Muscle of arm (tissue), 14 donors: Measurements from ENCODE around the gene ATOH8. TPM values are rescaled to one million over a fixed set of nuclear protein-coding genes. Genes with fewer than 3 reads are reported as not detected.
A peak's percentile ranks its signal among the peaks of the same experiment; 100 is the strongest.
"Not testable (repeated sequence)": the region's sequence is repeated elsewhere in the genome, so short reads cannot be mapped to it uniquely, and the experiment has no call there.

Source experiments
- DNase-seq: peaks from one replicate; pipeline ENCODE4 v3.0.0-alpha.2; 2013
- long read RNA-seq, 11 donors: transcript quantifications; one replicate each; lab custom pipeline, GENCODE V29; 2026
- polyA plus RNA-seq, 12 donors: library from polyadenylated mRNA; unstranded; fragments of 120-200 nt; gene quantifications; one replicate each; pipeline ENCODE4 v1.2.1, GENCODE V29; 2013; ENCODE audit not compliant: insufficient read length in 12 of 12

ATOH8 gene, protein sequence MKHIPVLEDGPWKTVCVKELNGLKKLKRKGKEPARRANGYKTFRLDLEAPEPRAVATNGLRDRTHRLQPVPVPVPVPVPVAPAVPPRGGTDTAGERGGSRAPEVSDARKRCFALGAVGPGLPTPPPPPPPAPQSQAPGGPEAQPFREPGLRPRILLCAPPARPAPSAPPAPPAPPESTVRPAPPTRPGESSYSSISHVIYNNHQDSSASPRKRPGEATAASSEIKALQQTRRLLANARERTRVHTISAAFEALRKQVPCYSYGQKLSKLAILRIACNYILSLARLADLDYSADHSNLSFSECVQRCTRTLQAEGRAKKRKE
- 10 to 100 TPM in 11 of 12 donors, not detected in 1; 11.4 to 29.5 (median 14.7) TPM for polyA plus RNA-seq
- long read RNA-seq, donor 1, partial matches to known transcripts, result 0 of 1 reads
- long read RNA-seq, donor 1, other reads (novel, unspliced or antisense), result 0 of 1 reads
- long read RNA-seq, donor 2, transcript ATOH8-201 (3 exons, 2,438 nt), result major isoform, 6 of 11 reads
- long read RNA-seq, donor 2, partial matches to known transcripts, result 5 of 11 reads
- long read RNA-seq, donor 2, other reads (novel, unspliced or antisense), result 0 of 11 reads
- long read RNA-seq, donor 3, transcript ATOH8-201 (3 exons, 2,438 nt), result major isoform, 5 of 12 reads
- long read RNA-seq, donor 3, partial matches to known transcripts, result 7 of 12 reads
- long read RNA-seq, donor 3, other reads (novel, unspliced or antisense), result 0 of 12 reads
- long read RNA-seq, donor 4, partial matches to known transcripts, result 0 of 2 reads
- long read RNA-seq, donor 4, other reads (novel, unspliced or antisense), result 0 of 2 reads
- long read RNA-seq, donor 5, transcript ATOH8-201 (3 exons, 2,438 nt), result major isoform, 11 of 11 reads
- long read RNA-seq, donor 5, partial matches to known transcripts, result 0 of 11 reads
- long read RNA-seq, donor 5, other reads (novel, unspliced or antisense), result 0 of 11 reads
- long read RNA-seq, donor 6, partial matches to known transcripts, result 0 of 2 reads
- long read RNA-seq, donor 6, other reads (novel, unspliced or antisense), result 0 of 2 reads
- long read RNA-seq, donor 7, partial matches to known transcripts, result 0 of 2 reads
- long read RNA-seq, donor 7, other reads (novel, unspliced or antisense), result 0 of 2 reads
- long read RNA-seq, donor 8, transcript ATOH8-201 (3 exons, 2,438 nt), result major isoform, 13 of 13 reads
- long read RNA-seq, donor 8, partial matches to known transcripts, result 0 of 13 reads
- long read RNA-seq, donor 8, other reads (novel, unspliced or antisense), result 0 of 13 reads
- long read RNA-seq, donor 9, partial matches to known transcripts, result 0 of 2 reads
- long read RNA-seq, donor 9, other reads (novel, unspliced or antisense), result 0 of 2 reads
- long read RNA-seq, donor 10, transcript ATOH8-201 (3 exons, 2,438 nt), result major isoform, 7 of 7 reads
- long read RNA-seq, donor 10, partial matches to known transcripts, result 0 of 7 reads
- long read RNA-seq, donor 10, other reads (novel, unspliced or antisense), result 0 of 7 reads
- long read RNA-seq, donor 11, transcript ATOH8-201 (3 exons, 2,438 nt), result major isoform, 5 of 5 reads
- long read RNA-seq, donor 11, partial matches to known transcripts, result 0 of 5 reads
- long read RNA-seq, donor 11, other reads (novel, unspliced or antisense), result 0 of 5 reads

DNA sequence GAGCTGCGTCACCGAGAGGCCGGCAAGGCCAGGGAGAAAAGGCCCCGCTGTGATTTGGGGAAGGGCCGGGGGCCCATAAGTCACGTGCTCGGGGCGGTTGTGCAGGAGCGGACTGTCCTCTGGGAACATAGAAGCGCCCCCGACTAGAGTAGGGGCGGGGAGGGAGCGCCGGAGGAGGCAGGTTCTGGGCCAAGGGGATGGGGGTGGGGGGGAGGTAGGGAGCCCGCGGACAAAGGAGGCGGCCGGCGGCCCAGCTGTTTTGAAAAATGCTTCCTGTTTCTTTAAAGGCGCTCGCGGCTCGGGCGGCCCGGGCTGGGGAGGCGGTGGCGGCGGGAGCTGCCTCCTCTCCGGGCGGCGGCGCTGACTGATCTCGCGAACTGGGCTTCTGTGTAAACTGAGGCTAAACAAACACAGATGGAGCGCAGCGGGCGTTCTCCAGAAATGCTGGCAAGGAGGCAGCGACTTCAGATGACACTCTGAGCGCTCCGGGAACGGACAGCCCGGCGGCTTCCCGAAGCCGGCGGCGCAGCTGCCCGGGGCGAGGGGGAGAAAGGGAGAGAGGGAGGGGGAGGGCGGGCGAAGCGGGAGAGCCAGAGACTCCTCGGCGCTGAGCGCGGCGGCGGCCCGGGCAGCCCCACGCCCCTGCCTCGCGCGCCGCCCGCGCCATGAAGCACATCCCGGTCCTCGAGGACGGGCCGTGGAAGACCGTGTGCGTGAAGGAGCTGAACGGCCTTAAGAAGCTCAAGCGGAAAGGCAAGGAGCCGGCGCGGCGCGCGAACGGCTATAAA lies at the start of gene ATOH8:
Gene ATOH8, plus strand, starts transcription at position 467 of the 788 bp plus-strand sequence. Its CDS starts 199 bp downstream, at position 666.
- DNase-seq, result peak; percentile 60

DNA sequence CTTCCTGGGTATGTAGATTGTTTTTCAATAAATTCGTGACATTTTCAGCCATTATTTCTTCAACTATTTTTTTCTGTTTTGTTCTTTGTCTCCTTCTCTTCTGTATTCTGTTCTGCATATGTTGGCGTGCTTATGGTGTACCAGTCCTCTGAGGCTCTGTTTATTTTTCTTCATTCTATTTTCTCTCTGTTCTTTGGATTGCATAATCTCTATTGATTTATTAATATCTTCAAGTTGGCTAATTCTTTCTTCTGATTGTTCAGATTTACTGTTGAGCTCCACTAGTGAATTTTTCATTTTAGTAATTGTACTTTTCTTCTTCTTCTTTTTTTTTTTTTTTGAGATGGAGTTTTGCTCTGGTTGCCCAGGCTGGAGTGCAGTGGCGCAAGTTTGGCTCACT lies 49.8 kb upstream of the ATOH8 start:
- DNase-seq, result no peak

DNA sequence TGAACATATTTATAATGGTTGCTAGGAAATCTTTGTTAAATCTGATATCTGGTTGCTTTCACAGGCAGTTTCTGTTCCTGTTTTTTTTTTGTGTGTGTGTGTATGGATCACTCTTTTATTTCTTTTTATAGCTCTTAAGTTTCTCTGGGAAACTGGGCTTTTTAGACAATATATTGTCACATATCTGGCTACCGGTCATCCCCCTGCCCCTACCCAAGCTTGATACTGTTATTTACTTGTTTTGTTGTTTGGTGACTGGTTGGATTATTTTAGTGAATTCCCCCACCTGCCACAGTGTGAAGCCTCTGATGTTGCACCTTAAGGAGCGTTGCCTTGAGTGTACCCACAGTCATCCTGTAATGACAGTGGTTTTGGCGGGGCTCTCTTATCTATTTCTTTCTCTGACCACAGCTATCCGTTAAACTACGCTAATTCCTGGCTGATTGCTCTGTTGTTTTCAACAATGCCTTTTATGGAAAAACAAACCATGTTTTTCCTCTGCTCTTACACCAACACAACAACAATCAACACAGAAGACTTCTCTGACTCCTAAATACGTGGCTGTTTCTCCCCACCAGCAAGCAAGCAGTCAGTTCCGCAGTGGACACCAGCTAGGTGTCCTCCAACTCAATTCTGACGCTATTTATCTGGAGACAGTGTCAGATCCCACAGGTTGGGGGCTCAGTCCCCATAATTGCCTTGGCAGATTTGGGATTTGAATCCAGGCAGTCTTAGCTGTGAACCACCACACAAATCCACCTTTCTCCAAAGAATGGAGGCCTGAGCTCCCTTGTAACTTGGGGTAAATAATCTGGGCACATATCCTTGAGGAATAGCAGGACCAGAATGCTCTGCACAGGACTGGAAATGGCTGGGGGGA lies 48.8 kb upstream of the ATOH8 start:
- DNase-seq, result no peak

DNA sequence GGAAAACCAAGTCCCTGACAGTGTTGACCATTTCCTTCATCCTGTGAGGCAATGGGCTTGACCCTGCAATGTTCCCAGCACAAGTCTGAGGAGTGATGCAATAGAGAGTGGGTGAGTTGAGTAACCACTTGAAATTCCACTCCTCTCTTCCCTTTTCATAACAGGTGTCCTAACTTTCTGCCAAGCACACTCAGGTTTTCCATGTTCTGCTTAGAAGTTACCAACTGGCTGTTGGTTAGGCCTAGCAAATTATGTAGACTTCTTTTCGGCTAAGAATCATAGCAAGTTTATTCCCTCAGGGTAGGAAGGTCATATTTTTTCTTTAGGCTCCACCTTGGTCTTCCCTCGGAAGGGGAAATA lies 48.1 kb upstream of the ATOH8 start:
- DNase-seq, result no peak

DNA sequence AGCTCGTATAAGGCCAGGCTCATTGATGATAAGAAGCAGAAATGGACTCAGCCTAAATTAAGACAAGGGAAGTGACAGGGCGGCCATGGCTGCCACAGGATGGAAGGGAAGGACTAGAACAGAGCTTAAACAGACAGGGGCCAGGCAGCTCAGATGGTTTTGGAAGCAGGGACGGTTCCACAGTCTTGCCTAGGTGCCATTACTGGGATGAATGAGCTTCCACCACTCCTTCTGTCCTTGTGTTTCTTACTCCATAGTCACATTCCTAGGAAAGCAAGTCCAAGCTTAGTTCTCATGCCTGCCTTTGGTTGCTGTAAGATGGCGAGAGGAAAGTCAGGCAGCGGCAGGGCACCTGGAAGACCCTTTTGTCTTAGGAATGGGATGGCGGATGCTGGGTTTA lies 47.7 kb upstream of the ATOH8 start:
- DNase-seq, result no peak

DNA sequence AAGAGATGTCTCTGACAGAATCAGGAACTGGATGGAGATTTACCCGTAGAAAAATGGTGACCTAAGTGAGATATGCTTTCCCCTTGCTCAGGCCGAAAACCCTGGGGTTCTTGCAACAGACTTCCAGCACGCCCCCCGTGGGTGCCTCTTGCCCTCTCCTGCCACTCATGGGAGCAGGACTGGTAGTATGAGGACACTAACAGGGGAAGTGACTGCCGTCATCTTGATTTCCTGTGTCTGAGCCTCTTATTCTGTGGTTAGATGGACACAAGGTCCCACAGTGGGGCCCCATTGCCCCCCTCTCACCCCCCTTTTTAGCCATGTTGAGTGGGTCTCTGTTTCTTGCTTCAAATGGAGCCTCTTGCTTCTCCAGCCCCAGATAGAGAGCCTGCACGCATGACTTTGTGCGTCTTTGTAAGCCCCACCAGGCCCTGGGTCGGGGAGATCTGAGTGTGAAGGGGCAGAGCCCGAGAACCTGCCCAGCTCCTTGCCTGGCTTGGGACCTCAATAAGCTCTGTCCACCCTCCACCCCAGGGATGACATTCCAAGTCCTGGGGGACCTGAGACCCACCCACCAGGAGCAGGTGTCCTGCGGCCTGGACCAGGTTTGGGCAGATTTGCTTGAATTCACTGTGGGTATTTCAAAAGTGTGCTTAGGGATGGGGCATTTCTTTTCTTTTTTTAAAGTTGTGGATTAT lies 47.0 kb upstream of the ATOH8 start:
- no peak for DNase-seq

DNA sequence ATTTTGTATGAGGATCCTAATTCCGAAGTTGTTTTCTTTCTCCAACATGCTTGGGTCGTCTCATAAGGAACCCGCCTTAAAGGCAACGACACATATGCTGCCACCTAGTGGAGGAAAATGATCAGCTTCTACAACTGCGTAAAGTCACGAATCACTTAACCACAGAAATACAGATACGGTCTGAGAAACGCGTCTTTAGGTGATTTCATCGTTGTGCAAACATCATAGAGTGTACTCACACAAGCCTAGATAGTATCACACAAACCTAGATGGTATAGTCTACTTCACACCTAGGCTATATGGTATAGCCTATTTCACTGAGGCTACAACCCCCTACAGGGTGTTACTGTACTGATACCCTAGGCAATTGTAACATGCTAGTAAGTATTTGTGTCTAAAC lies 46.5 kb upstream of the ATOH8 start:
- peak; percentile 80 for DNase-seq

DNA sequence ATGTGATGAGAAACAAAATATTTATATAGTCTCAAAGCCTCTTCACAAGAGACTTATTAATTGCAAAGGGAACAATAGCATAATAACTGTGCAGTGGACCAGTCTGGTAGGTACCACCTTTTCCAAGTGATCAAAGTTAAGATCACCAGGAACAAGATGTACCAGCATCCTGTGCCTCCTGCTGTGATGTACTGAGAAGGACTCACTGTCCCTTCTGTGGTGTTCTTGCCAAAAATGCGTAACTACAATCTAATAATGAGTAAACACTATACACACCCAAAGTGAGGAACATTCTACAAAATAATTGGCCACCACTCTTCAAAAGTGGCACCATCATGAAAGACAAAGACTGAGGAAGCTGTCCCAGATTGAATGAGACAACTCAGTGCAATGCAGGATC lies 45.1 kb upstream of the ATOH8 start:
- no peak for DNase-seq

DNA sequence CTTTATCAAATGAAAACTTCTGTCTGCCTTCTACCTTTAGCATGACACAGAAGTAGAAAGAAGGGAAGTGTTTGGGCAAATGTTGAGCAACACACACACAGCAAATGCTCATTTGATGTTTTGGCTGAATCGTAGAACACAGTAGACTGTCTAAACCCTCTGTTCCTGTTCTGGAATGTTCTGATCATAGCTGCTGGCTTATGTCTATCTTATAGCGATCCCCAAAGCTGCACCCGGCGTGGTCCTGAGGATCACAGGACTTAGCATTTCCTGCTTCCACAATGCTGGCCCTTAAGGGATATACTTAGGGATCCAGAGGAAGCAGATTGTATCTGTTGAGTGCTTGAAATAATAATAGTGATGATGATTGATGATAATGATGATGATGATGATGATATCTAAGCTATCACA lies 44.4 kb upstream of the ATOH8 start:
- DNase-seq, result no peak

DNA sequence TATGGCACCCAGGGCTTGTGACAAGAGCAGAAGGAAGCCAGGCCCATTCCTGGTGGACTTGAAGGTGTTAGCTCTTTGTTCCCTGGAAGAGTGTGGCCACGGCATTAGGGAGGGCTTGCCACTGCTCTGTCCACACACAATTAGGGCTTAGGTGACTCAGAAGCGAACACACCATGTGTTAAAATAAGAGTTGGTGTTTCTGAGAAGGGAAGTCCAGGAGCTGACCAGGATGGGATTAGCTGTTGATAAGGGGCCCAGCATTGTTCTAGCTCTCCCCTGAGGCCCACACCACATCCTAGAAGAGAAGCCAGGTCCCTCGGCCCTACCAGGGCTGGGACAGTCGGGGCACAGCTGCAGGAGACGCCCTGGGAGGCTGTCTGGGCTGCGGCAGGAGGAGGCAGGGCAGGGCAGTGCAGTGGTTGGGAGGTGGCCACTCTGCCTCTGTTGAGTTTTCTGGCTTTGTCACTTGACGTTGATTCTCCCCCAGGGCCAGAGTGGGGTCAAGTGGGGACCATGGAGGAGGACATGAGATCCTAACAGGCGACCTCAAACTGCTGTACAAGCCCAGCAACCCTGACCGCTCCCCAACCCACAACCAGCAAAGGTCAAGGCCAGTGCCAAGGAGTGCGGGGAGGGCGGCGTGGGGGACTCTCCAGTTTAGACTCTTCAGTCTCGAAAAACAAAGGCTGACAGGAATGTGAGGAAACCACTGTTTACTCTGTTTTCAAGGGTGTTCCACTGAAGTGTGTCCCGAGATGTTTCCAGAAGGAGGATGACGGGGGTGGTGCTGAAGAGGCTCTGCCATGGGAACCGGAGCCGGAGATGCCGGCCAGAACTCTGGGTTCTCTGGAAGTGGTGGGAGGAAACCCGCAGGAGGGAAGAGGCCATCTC lies 42.9 kb upstream of the ATOH8 start:
- no peak for DNase-seq

DNA sequence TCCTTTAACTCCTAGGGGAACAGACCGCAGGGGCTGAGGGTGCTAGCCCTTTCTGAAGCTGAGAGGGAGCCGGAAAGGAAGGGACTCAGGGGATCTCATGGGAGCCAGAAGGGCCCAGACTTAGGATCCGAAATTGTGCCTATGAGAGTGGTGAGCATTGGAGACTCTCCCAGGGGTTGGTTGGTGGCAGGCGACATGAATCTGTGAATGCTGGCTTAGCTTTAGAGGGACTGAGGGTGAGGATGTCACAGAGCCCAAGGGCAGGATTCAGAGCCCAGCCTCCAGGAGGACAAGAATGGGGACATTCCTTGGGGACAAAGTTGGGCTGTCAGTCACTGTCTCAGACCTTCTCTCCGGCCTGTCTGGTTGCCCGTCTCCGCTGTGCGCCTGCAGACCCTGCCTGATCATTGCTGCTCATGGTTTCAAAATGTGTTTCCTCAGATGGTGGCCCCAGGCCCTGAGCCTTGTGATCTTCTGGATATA lies 42.2 kb upstream of the ATOH8 start:
- DNase-seq, result no peak

DNA sequence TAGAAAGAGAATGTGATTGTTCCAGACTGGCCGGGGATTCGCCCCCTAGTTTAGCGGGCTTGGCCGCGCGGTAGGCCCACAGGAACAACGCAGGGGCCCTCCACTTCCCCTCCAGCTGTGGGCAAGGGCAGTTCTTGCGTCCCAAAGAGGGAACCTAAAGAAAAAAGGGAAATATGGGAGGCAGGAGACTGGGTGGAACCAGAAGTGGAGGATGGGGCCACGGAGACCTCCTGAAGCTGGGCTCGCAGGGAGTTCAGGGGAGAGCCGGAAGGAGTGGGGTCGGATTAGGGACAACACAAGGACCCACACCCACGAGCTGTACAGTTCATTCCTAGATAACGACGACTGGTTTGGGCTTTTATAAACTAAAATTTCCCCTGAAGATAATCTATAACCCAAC lies 41.5 kb upstream of the ATOH8 start:
- DNase-seq, result no peak

DNA sequence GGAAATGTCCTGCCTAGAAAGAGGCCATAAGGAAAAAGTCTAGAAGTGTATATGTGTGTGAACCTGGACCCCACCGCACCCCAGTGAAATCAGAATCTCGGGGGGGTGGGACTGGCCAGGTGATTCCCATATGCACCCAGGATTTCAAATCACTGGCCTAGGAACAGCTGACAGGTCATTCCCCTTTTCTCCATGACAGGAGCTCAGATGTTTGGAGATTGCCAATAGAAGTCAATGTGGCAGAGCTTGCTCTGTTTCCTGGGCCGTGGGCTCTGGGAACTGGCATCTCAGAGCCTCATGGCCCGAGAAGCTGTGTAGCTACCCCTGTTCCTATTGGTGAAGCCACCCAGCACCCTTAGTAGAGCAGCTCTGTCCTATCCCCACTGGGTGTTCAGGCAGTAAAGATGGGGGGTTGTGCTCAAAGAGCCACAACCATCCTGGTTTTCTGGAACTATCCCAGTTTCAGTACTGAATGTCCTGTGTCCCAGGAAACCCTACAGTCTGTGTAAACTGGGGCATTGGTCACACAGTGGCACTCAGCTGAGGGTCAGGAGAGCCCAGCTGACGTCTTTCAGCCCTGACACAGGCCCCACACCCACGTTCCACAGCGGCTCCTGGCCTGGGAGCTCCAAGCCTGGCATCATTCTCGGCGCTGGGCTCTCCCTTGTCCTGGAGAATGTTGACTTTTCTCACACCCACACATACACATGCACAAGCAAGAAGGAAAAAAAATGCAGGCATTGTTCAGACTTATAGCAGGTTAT lies 40.8 kb upstream of the ATOH8 start:
- no peak for DNase-seq

DNA sequence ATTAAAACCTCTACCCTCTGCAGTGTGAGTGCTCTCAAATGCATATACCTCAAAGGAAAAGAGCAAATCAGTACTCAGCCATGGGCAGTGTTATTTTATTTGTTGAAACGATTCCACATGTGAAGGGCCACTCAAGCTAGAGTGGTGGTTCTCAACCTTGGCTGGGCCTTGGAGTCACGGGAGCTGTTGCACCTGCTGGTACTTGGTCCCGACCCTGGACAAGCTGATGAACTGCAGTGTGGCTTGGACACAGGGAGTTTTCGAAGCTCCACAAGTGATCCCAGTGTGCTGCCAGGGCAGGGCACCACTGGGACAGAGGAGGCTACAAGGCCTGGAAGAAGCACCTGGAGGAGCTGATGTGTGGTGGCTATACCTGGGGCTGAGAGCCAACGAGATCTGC lies 40.0 kb upstream of the ATOH8 start:
- no peak for DNase-seq

DNA sequence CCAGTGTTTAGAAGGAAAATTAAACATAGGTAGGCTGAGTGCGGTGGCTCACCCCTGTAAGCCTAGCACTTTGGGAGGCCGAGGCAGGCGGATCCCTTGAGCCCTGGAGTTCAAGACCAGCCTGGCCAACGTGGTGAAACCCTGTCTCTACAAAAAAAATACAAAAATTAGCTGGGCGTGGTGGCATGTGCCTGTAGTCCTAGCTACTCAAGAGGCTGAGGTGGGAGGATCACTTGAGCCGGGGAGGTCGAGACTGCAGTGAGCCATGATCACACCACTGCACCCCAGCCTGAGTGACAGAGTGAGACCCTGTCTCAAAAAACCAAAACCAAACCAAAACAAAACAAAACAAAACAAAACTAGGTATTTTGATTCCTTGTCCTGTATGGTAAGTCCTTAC lies 39.4 kb upstream of the ATOH8 start:
- DNase-seq, result not testable (repeated sequence)

DNA sequence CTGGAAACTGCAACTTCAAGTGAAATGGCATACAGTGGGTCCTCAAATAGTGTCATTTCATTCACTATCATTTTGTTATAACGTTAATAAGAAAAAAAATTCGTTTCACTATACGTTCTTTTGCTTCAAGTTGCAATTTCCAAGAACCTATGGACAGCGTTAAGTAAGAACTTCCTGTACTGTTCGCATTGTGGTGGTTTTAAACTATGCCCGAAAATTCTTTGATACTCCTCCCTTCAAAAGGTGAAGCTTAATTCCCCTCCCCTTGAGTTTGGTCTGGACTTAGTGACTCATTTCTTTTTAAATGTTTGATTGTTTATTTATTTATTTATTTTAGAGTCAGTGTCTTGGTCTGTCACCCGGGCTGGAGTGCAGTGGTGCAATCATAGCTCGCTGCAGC lies 39.0 kb upstream of the ATOH8 start:
- DNase-seq, result no peak
